ENCODE measurements around the gene CFAP99.

The CFAP99 gene

GRCh38 chr4:2395038-2395437, 23.7 kb upstream of the CFAP99 start:
- no peaks in the 10 kb centered on the region for H3F3A ChIP-seq (ENCODE audit: low read depth)
- H3K4me1 ChIP-seq (ENCODE audit: insufficient read depth, low read length, poor library complexity, severe bottlenecking): peaks cover 6% of the 10 kb centered on the region
- H3K9me3 ChIP-seq (ENCODE audit: insufficient read depth, low read depth, low read length): no peaks in the 10 kb centered on the region
- no peaks in the 10 kb centered on the region for H3K79me2 ChIP-seq (ENCODE audit: insufficient read depth, low read length)
- H3K9me2 ChIP-seq (replicated peaks; ENCODE audit: low read depth, low read length): no peaks in the 10 kb centered on the region
- TF ChIP-seq CTCF (conservative IDR thresholded peaks at IDR 0.05; ENCODE audit: low read length) (no peak), EZH2phosphoT487 (IDR thresholded peaks at IDR 0.05; ENCODE audit: borderline replicate concordance) (no peak)
- H3K4me3 ChIP-seq (ENCODE audit: low read length, poor library complexity, severe bottlenecking): no peak overlapping the region
- H2AFZ ChIP-seq (ENCODE audit: low read length): no peak overlapping the region
- no peak overlapping the region for H3K4me2 ChIP-seq (ENCODE audit: low read depth, low read length, poor library complexity, severe bottlenecking)
- H4K20me1 ChIP-seq (ENCODE audit: insufficient read depth, low read length, poor library complexity, severe bottlenecking): no peaks in the 10 kb centered on the region
- H3K27me3 ChIP-seq (ENCODE audit: insufficient read depth, low read length, poor library complexity, severe bottlenecking): no peaks in the 10 kb centered on the region
- no peak overlapping the region for H3K9ac ChIP-seq (ENCODE audit: low read depth, low read length, poor library complexity, severe bottlenecking)
- no peaks in the 10 kb centered on the region for H3K36me3 ChIP-seq (ENCODE audit: insufficient read depth, low read length)

GRCh38 chr4:2395584-2395983, 23.2 kb upstream of the CFAP99 start:
- H3K9me2 ChIP-seq (replicated peaks; ENCODE audit: low read depth, low read length): no peaks in the 10 kb centered on the region
- no peaks in the 10 kb centered on the region for H4K20me1 ChIP-seq (ENCODE audit: insufficient read depth, low read length, poor library complexity, severe bottlenecking)
- no peaks in the 10 kb centered on the region for H3K79me2 ChIP-seq (ENCODE audit: insufficient read depth, low read length)
- H3K9ac ChIP-seq (ENCODE audit: low read depth, low read length, poor library complexity, severe bottlenecking): no peak overlapping the region
- no peak overlapping the region for H3K4me2 ChIP-seq (ENCODE audit: low read depth, low read length, poor library complexity, severe bottlenecking)
- no peaks in the 10 kb centered on the region for H3K9me3 ChIP-seq (ENCODE audit: insufficient read depth, low read depth, low read length)
- no peak overlapping the region for H3K4me3 ChIP-seq (ENCODE audit: low read length, poor library complexity, severe bottlenecking)
- no peaks in the 10 kb centered on the region for H3K36me3 ChIP-seq (ENCODE audit: insufficient read depth, low read length)
- H3K4me1 ChIP-seq (ENCODE audit: insufficient read depth, low read length, poor library complexity, severe bottlenecking): peaks cover 1% of the 10 kb centered on the region
- no peak overlapping the region for H2AFZ ChIP-seq (ENCODE audit: low read length)
- TF ChIP-seq EZH2phosphoT487 (IDR thresholded peaks at IDR 0.05; ENCODE audit: borderline replicate concordance) (no peak), CTCF (conservative IDR thresholded peaks at IDR 0.05; ENCODE audit: low read length) (no peak)
- H3F3A ChIP-seq (ENCODE audit: low read depth): no peaks in the 10 kb centered on the region
- H3K27me3 ChIP-seq (ENCODE audit: insufficient read depth, low read length, poor library complexity, severe bottlenecking): no peaks in the 10 kb centered on the region

GRCh38 chr4:2396781-2397368, 21.9 kb upstream of the CFAP99 start:
- H3K4me1 ChIP-seq (ENCODE audit: insufficient read depth, low read length, poor library complexity, severe bottlenecking): no peaks in the 10 kb centered on the region
- no peak overlapping the region for H3K4me2 ChIP-seq (ENCODE audit: low read depth, low read length, poor library complexity, severe bottlenecking)
- no peaks in the 10 kb centered on the region for H3K9me2 ChIP-seq (replicated peaks; ENCODE audit: low read depth, low read length)
- H3K9me3 ChIP-seq (ENCODE audit: insufficient read depth, low read depth, low read length): no peaks in the 10 kb centered on the region
- no peaks in the 10 kb centered on the region for H3K27me3 ChIP-seq (ENCODE audit: insufficient read depth, low read length, poor library complexity, severe bottlenecking)
- H3K4me3 ChIP-seq (ENCODE audit: low read length, poor library complexity, severe bottlenecking): no peak overlapping the region
- no peak overlapping the region for H2AFZ ChIP-seq (ENCODE audit: low read length)
- H3K36me3 ChIP-seq (ENCODE audit: insufficient read depth, low read length): no peaks in the 10 kb centered on the region
- H3K79me2 ChIP-seq (ENCODE audit: insufficient read depth, low read length): no peaks in the 10 kb centered on the region
- no peak overlapping the region for H3K9ac ChIP-seq (ENCODE audit: low read depth, low read length, poor library complexity, severe bottlenecking)
- no peaks in the 10 kb centered on the region for H3F3A ChIP-seq (ENCODE audit: low read depth)
- TF ChIP-seq CTCF (conservative IDR thresholded peaks at IDR 0.05; ENCODE audit: low read length) (no peak), EZH2phosphoT487 (IDR thresholded peaks at IDR 0.05; ENCODE audit: borderline replicate concordance) (no peak)
- H4K20me1 ChIP-seq (ENCODE audit: insufficient read depth, low read length, poor library complexity, severe bottlenecking): no peaks in the 10 kb centered on the region
